Measurements from ENCODE around the gene TMEM171.

Gene TMEM171, protein sequence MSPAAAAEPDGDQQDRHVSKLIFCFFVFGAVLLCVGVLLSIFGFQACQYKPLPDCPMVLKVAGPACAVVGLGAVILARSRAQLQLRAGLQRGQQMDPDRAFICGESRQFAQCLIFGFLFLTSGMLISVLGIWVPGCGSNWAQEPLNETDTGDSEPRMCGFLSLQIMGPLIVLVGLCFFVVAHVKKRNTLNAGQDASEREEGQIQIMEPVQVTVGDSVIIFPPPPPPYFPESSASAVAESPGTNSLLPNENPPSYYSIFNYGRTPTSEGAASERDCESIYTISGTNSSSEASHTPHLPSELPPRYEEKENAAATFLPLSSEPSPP

DNA sequence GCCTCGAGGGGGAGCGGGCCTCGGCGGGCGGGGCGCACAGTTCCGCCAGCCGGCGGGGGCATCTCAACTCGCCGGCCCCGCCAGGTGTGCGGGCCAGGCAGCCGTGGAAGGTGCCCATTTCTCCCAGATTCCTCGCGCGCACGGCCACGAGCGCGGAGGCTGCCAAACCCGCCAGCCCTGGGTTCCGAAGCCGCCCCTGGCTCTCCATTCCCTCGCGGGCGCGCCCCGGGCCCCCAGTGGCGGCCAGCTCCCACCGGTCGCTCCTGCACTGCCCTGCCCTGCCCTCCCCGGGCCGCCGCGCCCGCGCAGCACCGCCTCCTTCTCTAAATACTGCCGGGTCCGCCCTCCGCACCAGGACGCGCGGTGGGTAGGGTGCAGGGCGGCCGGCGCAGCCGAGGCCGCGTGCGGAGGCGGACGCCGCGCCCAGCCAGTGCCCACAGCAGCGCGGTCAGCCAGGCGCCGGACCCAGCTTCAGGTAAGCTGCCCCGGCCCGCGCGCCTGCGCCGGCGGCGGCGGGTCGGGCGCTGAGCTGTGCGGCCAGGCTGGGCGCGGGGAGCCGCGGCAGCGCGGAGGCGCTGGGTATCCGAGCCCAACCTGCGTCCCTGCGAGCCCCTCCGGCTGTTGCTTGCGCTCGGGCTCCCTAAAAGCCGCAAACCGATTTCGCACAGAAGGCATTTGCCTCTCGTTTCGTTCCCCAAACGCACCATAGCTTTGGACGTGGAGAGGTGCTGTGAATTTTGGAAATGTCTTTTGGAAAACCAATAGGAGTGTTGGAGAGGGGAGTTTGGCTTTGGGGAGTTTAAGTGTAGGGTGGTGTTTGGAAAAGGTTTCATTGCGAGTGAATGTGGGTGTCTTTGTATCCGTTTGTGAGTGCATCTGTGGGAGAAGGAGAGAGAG lies at the start of gene TMEM171:
Gene TMEM171, plus strand, starts transcription at position 354 of the 897 bp plus-strand sequence. CDS start 2,799 bp downstream, outside the sequence.
- no peak for DNase-seq

DNA sequence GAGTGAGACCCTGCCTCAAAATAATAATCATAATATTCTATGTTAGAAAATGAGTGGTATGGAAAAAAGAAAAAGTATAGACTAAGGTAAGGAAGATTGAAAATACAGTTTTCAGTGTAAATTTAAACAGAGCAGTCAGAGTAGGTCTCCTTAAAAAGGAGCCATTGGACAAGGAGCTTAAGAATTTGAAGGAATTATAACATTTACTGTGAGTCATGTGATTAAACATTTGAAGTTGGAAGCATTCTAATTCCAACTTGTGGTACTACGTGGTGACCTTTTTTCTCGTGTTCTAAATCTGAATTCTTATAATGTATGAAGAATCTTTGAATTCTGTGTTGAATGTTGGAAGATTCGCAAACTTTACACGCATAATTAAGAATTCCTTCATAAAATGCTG lies 39.3 kb upstream of the TMEM171 start:
- no peak for DNase-seq

DNA sequence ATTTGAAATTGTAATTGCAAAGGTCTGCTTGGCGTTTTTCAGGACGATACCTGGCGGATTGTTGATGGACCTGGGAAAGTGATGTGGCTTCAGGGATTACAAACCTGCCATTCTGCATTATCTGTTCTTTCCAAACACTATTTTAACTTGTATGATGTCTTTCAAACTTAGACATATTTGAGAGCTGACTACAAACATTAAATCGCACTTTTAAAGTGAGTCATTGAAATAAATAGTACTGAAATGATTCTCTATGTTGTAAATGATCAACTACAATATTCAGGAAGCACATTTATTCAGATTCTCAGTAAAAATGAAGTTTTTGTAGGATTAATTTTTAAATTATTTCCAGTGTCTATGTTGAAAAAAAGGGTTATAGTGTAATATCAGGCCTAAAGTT lies 32.3 kb upstream of the TMEM171 start:
- DNase-seq, result no peak

DNA sequence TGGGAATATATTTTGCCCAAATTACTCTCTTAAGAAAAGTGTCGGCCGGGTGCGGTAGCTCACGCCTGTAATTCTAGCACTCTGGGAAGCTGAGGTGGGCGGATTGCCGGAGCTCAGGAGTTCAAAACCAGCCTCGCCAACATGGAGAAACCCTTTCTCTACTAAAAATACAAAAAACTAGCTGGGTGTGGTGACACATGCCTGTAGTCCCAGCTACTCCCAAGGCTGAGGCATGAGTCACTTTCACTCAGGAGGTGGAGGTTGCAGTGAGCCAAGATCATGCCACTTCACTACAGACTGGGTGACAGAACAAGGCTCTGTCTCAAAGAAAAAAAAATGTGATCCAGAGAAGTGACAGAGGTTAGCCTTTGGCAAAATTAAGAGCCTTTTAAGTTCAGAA lies 26.4 kb upstream of the TMEM171 start:
- no peak for DNase-seq

DNA sequence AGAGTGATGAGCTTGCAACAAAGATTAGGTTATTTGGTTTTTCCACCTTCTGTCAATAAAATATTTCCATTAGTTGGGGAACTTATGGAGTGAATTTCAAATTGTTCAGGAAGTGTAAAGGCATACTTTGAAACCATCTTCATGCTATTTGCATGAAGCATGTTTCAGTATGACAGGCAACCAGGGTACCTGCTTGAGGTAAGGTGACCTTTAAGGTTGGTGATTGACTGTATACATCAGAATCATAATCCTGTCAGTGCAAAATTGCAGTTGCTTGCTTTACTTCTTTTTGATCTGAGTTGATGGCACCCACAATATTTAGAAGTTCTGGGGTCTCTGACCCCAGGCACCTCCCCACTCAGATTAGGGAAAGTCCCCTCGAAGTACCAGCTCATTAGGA lies 26.0 kb upstream of the TMEM171 start:
- DNase-seq, result no peak

DNA sequence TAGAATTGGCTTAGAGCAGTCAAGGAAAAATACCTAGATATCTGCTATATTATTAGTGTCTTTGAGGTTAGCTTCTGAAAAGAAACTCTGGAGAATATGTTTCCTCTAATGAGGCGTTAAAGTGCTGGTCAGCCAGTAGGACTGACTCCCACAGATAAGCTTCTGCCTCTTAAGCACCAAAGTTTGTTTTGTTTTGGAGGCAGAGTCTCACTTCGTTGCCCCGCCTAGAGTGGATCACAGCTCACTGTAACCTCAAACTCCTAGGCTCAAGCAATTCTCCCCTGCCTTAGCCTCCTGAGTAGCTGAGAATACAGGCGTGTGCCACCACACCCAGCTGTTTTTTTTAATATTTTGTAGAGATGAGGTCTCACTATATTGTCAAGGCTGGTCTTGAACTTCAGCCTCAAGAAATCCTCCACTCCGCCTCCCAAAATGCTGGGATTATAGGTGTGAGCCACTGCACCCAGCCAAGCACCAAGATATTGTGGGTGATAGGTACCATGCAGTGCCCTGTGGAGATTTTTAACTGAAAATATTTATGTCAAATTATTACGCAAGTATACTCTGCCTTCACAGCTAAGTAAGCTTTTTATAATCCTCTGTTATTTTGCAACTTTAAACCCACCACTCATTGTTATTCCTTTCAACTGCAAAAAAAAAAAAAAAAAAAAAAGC lies 24.7 kb upstream of the TMEM171 start:
- DNase-seq, result no peak

DNA sequence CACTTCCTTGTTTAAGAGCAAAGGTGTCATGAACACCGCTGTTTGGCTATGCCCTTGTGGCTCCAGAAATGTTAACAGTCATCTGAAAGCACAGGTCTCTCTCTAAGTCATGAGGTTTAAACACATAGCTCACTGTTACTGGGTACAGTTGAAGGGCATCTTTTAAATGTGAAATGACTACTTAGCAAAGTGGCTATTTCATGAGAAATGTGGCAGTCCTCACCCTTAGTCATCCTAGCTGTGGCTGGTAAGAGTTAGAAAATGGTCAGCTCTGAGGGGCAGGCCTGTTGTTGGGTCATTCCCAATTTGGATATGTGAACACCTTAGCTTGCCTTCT lies 24.2 kb upstream of the TMEM171 start:
- DNase-seq, result no peak

DNA sequence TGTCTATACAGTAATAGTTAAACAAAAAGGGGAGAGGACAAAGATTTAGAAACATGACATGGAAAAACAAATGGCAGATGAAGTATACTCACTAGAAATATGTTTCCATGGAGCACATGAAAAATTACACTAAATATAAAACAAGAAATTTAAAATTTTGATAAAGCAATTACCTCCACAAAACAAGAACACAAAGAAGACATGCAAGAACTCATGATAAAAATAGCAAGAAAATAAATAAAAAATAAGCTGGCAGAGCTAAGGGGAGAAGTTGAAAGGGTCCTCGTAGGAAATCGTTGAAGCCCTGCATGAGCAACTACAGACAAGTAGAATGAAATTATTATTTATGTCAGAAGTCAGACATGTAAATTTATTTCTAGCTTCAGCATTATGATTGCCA lies 22.6 kb upstream of the TMEM171 start:
- no peak for DNase-seq

DNA sequence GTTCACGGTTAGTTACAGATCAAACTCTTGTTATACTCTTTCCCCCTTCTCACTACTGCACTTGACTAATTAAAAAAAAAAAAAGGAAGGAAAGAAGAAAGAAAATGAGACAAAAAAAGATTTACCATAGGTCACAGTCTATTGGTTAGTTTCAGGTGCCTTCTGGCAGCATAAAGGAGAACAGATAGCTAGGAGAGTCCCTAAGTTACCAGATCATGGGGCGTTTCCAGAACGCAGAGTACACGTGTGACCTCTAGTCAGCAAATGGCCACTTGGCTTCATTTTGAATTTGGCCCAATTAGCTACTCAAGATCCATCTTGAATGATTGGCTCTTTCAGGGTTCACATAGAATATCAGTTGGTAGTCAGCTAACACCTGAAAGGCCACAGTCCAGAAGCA lies 20.3 kb upstream of the TMEM171 start:
- no peak for DNase-seq

DNA sequence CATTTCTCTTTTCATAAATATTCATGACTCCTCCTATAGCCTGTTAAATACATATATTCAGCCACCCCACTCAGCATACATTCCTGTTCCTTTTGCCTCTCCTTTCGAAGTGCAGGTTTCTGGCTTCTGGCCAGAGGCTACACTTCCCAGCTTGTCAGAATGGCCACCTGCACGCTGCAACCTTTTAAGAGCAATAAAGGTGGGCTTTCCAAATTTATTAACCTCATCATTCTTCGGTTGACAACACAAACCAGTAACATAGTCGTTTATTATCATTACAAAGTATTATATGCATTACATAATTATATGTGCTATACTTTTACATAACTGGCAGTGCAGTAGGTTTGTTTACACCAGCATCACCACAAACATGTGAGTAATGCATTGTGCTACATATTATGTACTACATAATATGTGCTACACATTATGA lies 16.5 kb upstream of the TMEM171 start:
- peak; percentile 41 for DNase-seq

DNA sequence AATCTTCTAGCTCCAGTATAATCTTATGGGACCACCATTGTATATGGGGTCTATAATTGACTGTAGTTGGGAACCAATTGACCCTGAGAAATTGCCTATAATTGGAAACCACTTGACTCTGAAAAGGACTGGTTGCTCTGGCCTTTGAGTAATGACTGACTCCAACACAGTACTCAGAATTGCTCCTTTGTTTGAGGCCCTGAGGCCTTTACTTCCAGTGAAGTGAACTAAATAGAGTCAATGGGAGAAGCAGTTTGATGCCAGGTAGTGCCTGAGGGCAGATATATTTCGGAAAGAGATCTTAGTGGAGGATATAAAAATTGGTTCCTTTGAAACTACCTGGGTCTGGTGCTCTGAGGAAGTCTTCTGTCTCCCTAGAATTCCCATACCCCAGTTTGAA lies 16.0 kb upstream of the TMEM171 start:
- peak; percentile 37 for DNase-seq

DNA sequence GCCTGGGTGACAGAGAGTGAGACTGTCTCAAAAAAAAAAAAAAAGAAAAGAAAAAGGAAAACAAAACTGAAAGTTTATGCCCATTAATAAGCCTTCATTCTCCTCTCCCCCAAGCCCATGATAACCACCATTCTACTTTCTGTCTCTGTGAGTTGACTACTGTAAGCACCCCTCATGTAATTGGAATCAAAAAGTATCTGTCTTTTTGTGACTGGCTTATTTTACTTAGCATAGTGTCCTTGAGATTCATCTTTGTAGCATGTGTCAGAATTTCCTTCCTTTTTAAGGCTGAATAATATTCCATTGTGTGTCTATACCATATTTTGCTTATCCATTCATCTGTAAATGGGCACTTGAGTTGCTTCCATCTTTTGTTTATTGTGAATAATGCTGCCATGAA lies 14.0 kb upstream of the TMEM171 start:
- DNase-seq, result no peak

DNA sequence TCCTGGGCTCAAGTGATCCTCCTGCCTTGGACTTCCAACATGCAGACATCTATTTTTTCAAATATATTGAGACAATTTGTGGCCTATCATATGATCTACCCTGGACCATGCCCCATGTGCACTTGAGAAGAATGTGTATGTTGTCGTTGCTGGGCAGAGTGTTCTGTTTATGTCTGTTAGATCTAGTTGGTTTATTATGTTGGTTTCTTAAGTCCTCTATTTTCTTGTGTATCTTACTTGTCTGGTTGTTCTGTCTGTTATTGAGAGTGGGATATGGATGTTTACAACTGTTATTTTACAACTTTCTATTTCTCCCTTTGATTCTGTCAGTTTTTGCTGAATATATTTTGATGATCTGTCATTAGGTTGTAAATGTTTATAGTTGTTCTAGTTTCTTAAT lies 10.2 kb upstream of the TMEM171 start:
- no peak for DNase-seq

DNA sequence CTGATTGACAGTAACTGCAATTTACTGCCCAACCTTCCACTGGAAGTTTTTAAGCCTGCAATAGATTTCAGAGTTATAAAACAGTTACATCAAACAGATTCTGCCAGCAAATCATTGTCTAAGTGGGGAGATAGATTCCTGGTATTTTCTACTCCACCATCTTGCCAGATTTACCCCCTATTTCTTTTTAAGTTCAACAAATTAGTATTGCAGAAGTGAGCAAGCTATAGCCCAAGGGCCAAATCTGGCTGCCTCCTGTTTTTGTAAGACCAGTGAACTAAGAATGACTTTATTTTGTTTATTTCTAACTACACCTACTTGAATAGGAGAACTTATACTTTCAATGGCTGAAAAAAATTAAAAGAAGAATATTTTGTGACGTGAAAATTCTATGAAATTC lies 8.8 kb upstream of the TMEM171 start:
- no peak for DNase-seq

DNA sequence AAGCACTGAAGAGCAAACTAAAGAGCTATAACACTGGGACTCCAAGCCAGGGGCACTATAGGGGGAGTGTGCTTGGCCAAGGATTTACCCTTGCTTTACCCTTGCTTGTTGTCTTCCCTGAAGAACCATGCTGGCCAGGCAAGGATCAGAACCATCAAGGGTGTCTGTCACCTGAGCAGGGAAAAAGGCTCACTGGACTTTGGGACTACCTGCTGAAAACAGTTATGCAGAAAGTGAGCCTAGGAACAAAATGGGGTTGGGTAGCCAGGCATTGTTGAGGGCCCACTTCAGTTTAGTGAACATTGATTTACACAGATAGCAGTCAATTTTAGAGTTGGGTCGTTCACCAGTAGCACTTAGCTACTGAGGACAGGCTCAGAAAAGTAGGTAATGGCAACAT lies 8.0 kb upstream of the TMEM171 start:
- DNase-seq, result no peak

DNA sequence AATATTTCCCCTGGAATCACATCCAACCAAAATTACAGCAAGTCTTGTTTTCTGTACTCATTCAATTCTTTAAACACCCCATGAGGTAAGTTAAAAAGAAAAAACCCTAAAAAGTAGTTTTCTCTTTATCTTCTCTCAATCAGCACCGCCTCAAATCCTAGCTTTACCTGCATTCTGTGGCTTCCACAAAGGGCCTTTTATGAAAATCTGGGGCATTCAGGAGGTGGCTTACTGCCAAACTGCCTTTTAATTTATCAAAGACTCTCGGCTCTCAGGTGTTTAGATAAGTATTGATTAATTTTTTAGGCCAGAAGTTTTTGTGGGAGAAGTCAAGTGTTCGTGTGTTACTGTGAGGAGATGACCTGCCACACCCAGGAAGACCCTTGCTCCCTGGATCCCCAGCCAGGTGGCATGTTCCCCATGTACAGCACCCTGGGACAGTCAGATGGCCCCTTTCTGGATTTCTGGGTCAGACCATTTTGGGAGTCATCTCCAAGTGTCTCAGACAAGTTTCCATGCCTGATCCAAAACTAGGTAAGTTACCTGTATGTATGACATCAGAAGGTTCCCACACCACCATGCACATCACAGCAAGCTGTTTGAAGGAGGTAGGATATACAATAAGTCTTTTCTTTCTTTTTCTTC lies 6.2 kb upstream of the TMEM171 start:
- no peak for DNase-seq

DNA sequence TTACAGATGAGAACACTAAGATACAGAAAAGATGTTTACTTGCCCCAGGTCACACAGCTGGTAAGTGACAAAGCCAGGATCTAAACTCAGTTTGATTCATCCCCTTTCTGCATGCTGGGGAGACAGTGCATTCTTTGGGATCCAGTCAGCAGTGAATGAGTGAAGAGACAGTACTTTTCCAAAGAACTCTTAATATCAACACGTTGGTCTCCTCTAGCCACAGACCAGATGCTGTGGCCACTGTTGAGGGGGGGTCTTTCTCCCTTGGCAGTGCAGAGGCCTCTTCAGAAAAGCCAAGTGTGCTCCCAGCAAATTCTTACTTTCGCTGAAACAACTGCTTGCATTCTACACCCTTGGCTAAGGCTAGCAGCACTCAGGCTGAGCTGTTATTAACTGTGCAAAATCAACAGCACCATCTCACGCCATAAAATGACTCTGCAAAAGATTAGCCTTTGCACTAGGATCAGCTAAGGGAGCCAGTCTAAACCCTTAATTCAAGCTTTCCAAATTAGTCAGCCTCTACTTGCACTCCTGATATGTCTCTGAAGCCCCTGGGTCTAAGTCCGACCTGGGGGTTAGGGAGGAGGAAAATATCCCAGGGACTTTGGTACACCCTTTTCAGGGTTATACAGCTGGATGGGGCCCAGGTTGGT lies 4.8 kb upstream of the TMEM171 start:
- DNase-seq, result no peak

DNA sequence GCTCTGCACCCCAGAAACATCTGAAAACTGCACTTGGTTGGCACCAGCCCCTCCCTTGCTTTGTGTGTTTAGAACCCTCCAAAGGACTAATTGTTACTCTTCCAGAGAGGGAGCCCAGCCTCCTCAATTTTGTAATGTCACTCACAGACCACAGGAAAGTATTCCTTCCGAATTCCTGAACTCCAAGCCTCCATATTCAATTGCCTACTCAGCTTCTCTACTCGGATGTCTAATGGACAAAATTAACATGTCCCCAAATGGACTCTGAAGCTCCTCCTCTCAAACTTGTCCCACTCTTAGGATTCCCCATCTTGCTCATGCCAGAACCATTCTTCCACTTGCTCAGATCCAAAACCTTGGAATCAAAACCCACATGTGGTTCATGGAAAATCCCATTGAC lies 3.9 kb upstream of the TMEM171 start:
- no peak for DNase-seq

DNA sequence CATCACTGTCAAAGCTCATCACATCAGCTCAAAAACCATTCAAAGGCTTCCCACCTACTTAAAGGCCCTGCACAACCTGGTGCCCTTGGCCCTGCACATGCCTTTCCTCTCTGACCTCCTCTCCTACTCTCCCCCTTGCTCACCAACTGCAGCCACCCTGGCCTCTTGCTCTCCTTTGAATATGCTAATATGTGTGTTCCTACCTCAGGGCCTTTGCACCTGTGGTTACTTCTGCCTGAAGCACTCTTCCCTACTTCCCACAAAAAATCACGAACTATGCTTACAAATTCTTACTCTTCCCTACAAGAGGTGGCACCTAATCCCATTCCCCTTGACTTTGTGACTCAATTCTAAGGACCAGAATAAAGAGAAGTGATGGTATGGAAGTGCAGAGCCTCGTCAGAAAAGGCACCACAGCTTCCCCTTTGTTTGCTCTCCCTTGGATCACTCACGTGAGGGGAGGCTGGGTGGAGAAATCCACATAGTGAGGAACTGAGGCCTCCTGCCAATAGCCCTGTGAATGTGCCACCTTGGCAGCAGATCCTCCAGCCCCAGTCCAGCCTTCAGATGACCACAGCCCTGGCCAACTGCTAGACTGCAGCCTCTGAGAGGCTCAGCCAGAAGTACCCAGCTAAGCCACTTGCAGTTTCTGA lies 3.2 kb upstream of the TMEM171 start:
- no peak for DNase-seq

DNA sequence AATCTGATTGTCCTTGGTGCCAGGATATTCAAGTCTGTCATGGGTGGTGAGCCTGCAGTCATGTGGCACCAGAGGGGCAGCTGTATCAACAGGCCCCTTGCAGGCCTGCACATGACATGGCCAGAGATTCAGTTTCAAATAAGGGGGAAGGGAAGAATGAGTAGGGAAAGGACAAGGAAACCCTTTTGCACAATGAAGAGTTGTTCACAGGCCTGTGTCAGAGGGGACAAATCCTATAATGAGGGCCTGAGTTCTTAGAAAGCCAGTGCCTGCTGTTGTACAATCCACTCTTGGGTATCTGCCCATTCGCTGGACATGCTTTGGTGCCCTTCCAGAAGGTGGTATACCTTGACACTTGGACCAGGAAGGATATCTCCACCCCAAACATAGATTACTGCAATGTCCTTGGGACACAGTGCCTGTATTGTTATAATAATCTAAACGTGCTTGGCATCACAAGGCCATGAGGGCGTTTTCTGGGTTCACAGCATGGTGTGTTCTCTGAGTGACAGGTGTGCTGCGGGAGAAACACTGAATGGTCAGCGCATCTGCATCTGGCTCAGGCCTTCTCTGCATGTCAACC lies 1.9 kb upstream of the TMEM171 start:
- no peak for DNase-seq

DNA sequence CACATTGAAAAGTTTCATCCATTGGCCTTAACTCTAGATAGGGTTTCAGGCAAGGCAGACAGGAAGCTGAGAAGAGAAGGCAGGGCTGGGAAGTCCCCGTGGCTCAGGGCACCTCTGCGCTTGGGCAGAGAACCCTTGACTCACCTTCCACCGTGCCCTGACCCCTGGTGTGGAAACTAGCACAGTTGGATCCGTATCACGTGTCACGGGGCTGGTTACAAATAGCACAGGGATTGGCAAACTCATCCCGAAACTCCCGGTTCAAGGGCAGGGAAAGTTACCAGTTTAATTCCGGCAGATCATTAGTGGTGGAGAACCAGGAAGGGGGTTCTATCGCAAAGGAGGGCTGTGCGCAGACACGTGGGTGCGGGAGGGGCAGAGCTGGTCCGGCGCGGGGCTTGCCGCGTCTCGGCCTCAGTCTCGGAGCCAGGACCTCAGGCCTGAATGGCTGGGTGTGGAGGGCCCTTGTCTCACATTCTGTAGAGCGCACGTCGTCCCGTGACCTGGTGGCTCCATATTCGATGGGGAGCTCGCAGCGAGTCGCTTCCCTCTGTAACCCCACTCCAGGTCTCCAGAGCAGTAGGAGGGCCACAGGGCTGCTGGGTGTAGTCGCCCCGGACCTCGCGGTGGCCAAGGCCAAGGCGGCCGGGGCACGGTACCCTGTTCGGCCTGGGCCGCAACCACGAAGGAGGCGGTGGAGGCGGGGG lies 771 bp upstream of the TMEM171 start:
- no peak for DNase-seq

Data from NCI-H1436 (cell line).